M059J (cell line): Measurements from ENCODE around the gene RB1. TPM values are rescaled to one million over a fixed set of nuclear protein-coding genes. Genes with fewer than 3 reads are reported as not detected.
A peak's percentile ranks its signal among the peaks of the same experiment; 100 is the strongest.

Source experiments
- DNase-seq: peaks from one replicate; pipeline ENCODE4 v3.0.0-alpha.2; 2012; ENCODE audit warnings: low read depth
- total RNA-seq: library from RNA; depleted of rRNA; stranded (reverse); fragments of >200 nt; shearing (Covaris generic); gene quantifications from 2 replicates; pipeline ENCODE4 v1.2.3, GENCODE V29; 2014; rRNA removed

The RB1 gene
- total RNA-seq: 3.2 and 5.6 TPM in 2 replicates

- peak; percentile 91 for DNase-seq
Measured at GRCh38 chr13:48303359-48304142, at the start of gene RB1. RB1 (plus strand) TSS chr13:48303751; CDS start chr13:48303913, 162 bp downstream.

GRCh38 chr13:48253849-48254248 is 49.7 kb upstream of the RB1 start:
- DNase-seq: no peak

- no peak for DNase-seq
Measured at GRCh38 chr13:48255090-48255489, 48.5 kb upstream of the RB1 start.

GRCh38 chr13:48255954-48256353 is 47.6 kb upstream of the RB1 start:
- no peak for DNase-seq

- no peak for DNase-seq
Measured at GRCh38 chr13:48258002-48258401, 45.5 kb upstream of the RB1 start.

- DNase-seq: no peak
Measured at GRCh38 chr13:48258430-48258829, 45.1 kb upstream of the RB1 start.

- no peak for DNase-seq
Measured at GRCh38 chr13:48260970-48261369, 42.6 kb upstream of the RB1 start.

GRCh38 chr13:48263196-48263595 is 40.4 kb upstream of the RB1 start:
- peak; percentile 75 for DNase-seq

GRCh38 chr13:48264058-48264457 is 39.5 kb upstream of the RB1 start:
- no peak for DNase-seq

- DNase-seq: no peak
Measured at GRCh38 chr13:48265217-48265815, 38.2 kb upstream of the RB1 start.

- no peak for DNase-seq
Measured at GRCh38 chr13:48266150-48266549, 37.4 kb upstream of the RB1 start.

- peak; percentile 14 for DNase-seq
Measured at GRCh38 chr13:48266701-48267639, 36.6 kb upstream of the RB1 start.

- DNase-seq: no peak
Measured at GRCh38 chr13:48268019-48268418, 35.5 kb upstream of the RB1 start.

GRCh38 chr13:48273346-48273745 is 30.2 kb upstream of the RB1 start:
- DNase-seq: no peak

GRCh38 chr13:48275507-48275906 is 28.0 kb upstream of the RB1 start:
- DNase-seq: no peak

GRCh38 chr13:48278806-48279205 is 24.7 kb upstream of the RB1 start:
- no peak for DNase-seq

GRCh38 chr13:48281556-48281955 is 22.0 kb upstream of the RB1 start:
- no peak for DNase-seq

- DNase-seq: no peak
Measured at GRCh38 chr13:48291730-48292129, 11.8 kb upstream of the RB1 start.

GRCh38 chr13:48292650-48293049 is 10.9 kb upstream of the RB1 start:
- DNase-seq: no peak

GRCh38 chr13:48294653-48295052 is 8.9 kb upstream of the RB1 start:
- no peak for DNase-seq

GRCh38 chr13:48295271-48295670 is 8.3 kb upstream of the RB1 start:
- no peak for DNase-seq

GRCh38 chr13:48296528-48296927 is 7.0 kb upstream of the RB1 start:
- DNase-seq: no peak
